OCI-LY7 (cell line): ENCODE measurements around the gene FOXB1. TPM values are rescaled to one million over a fixed set of nuclear protein-coding genes. Genes with fewer than 3 reads are reported as not detected.

Experiments used
- BruUV-seq: library from RNA; stranded (reverse); fragments of 400-500 nt; replicated peaks from 2 replicates; lab custom pipeline; 2021; lab: Mats Ljungman, UMichigan
- CTCF ChIA-PET: fragments of 300-600 bp; sonication (Branson Sonifier 250); formaldehyde crosslinking; loops from one replicate; lab custom pipeline; 2022; ENCODE audit warnings: antibody characterized with exemption; ENCODE audit not compliant: unreplicated experiment; lab: Charles Lee
- POLR2A ChIA-PET: fragments of 300-600 bp; sonication (Branson Sonifier 250); formaldehyde crosslinking; loops from one replicate; lab custom pipeline; 2022; ENCODE audit warnings: antibody characterized with exemption; lab: Charles Lee
- DNase-seq: peaks from one replicate; pipeline ENCODE4 v3.0.0-alpha.2; 2015; ENCODE audit warnings: low spot score
- H2AFZ ChIP-seq: fragments of 200-600 bp; sonication (generic), shearing (Covaris generic); 2 replicates; pipeline ENCODE4 v1.6.1; 2014; ENCODE audit warnings: mild to moderate bottlenecking, antibody characterized with exemption, low read length, moderate library complexity
- H3K27ac ChIP-seq: fragments of 200-600 bp; sonication (generic); 2 replicates; pipeline ENCODE4 v1.5.1; 2014; ENCODE audit warnings: mixed run types, low read depth, mild to moderate bottlenecking, moderate library complexity, low read length, inconsistent platforms; ENCODE audit not compliant: poor library complexity, severe bottlenecking
- H3K36me3 ChIP-seq: fragments of 200-600 bp; sonication (generic); 2 replicates; pipeline ENCODE4 v1.6.1; 2014; ENCODE audit warnings: mild to moderate bottlenecking, antibody characterized with exemption, low read length, moderate library complexity, mixed read lengths; ENCODE audit not compliant: insufficient read depth
- H3K4me1 ChIP-seq: fragments of 200-600 bp; sonication (generic); 2 replicates; pipeline ENCODE4 v1.5.1; 2014; ENCODE audit warnings: mild to moderate bottlenecking, low read length; ENCODE audit not compliant: insufficient read depth, poor library complexity, severe bottlenecking
- H3K4me2 ChIP-seq: fragments of 200-600 bp; sonication (generic); 2 replicates; pipeline ENCODE4 v1.6.1; 2014; ENCODE audit warnings: mild to moderate bottlenecking, low read length
- H3K4me3 ChIP-seq: fragments of 200-600 bp; sonication (generic); 2 replicates; pipeline ENCODE4 v1.5.1; 2014; ENCODE audit warnings: mild to moderate bottlenecking, low read depth, low read length; ENCODE audit not compliant: poor library complexity, severe bottlenecking
- H3K79me2 ChIP-seq: fragments of 200-600 bp; sonication (generic); 2 replicates; pipeline ENCODE4 v1.6.1; 2016; ENCODE audit warnings: low read depth, mild to moderate bottlenecking, low read length, moderate library complexity, mixed read lengths; ENCODE audit not compliant: insufficient read depth
- H3K9me2 ChIP-seq: fragments of 200-600 bp; sonication (generic); 2 replicates; pipeline ENCODE4 v1.6.1; 2016; ENCODE audit warnings: mild to moderate bottlenecking, low read length, mixed read lengths; ENCODE audit not compliant: insufficient read depth
- H3K9me3 ChIP-seq: fragments of 200-600 bp; sonication (generic); 2 replicates; pipeline ENCODE4 v1.6.1; 2014; ENCODE audit warnings: mild to moderate bottlenecking, mixed run types, low read length, mixed read lengths
- H4K20me1 ChIP-seq: fragments of 200-600 bp; sonication (generic); 2 replicates; pipeline ENCODE4 v1.6.1; 2014; ENCODE audit warnings: mild to moderate bottlenecking, antibody characterized with exemption, low read length, moderate library complexity, mixed read lengths; ENCODE audit not compliant: insufficient read depth
- CTCF ChIP-seq: fragments of 200-600 bp; sonication (generic); conservative IDR thresholded peaks from 2 replicates; pipeline ENCODE4 v1.5.1; 2014; ENCODE audit warnings: mild to moderate bottlenecking, antibody characterized with exemption, low read length, moderate library complexity, mixed read lengths
- EZH2phosphoT487 ChIP-seq: fragments of 200-600 bp; sonication (generic); IDR thresholded peaks from 2 replicates; pipeline ENCODE4 v1.6.1; 2018; ENCODE audit warnings: low read depth, borderline replicate concordance, mild to moderate bottlenecking, mixed run types, antibody characterized with exemption, low read length, moderate library complexity, mixed read lengths
- intact Hi-C: fragments of 100-400 bp; cut with micrococcal nuclease; formaldehyde crosslinking; loops from one replicate; pipeline ENCODE4 v1.10.0; 2022; ENCODE audit not compliant: unreplicated experiment
- total RNA-seq, 2 experiments: library from RNA; depleted of rRNA in 1 of 2; stranded (reverse); fragments of >200 nt in 1 of 2; shearing (Covaris generic) in 1 of 2; gene quantifications; 2 replicates each; pipeline ENCODE4 v1.2.3, GENCODE V29; 2014 to 2022

FOXB1 gene
- total RNA-seq, 2 experiments from 2014 or later: not detected

- TF ChIP-seq CTCF (no peak), EZH2phosphoT487 (no peak)
These were observed 6.0 kb downstream of the FOXB1 start for GRCh38 chr15:60009980-60010732.

GRCh38 chr15:60010858-60011257 is 6.7 kb downstream of the FOXB1 start:
- no peaks in the 10 kb centered on the region for H3K36me3 ChIP-seq
- no peaks in the 10 kb centered on the region for H3K9me2 ChIP-seq
- H3K4me2 ChIP-seq: no peak overlapping the region
- DNase-seq: no peak
- TF ChIP-seq CTCF: no peak
- no peak for TF ChIP-seq EZH2phosphoT487
- H3K27ac ChIP-seq: no peak overlapping the region
- intact Hi-C loops: no loop called here
- H2AFZ ChIP-seq: no peak overlapping the region
- CTCF ChIA-PET: no interaction called here
- H3K79me2 ChIP-seq: no peaks in the 10 kb centered on the region
- H3K9me3 ChIP-seq: no peaks in the 10 kb centered on the region
- POLR2A ChIA-PET: interaction anchor here (1.3 kb wide), 1 partner anchor 16 kb away, joined by 3 read pairs; no protein-coding TSS in a partner anchor
- H3K4me3 ChIP-seq: no peak overlapping the region
- no peaks in the 10 kb centered on the region for H4K20me1 ChIP-seq
- no peaks in the 10 kb centered on the region for H3K4me1 ChIP-seq
- no TSS peak for BruUV-seq

More at GRCh38 chr15:60009980-60010732, 6.0 kb downstream of the FOXB1 start:
- Histone ChIP-seq H3K36me3 (no peaks in the 10 kb centered on the region), H3K9me2 (no peaks in the 10 kb centered on the region), H3K79me2 (no peaks in the 10 kb centered on the region), H2AFZ (no peak overlapping the region), H3K27ac (no peak overlapping the region), H3K4me3 (no peak overlapping the region), H3K4me1 (no peaks in the 10 kb centered on the region), H3K4me2 (no peak overlapping the region), H3K9me3 (no peaks in the 10 kb centered on the region), H4K20me1 (no peaks in the 10 kb centered on the region)
- ChIA-PET POLR2A (no interaction called here), CTCF (no interaction called here)
- no TSS peak for BruUV-seq
- no peak for DNase-seq
- intact Hi-C loops: no loop called here

- H3K4me1 ChIP-seq: no peaks in the 10 kb centered on the region
- H3K4me3 ChIP-seq: no peak overlapping the region
- no peak for DNase-seq
- H3K27ac ChIP-seq: no peak overlapping the region
- no peaks in the 10 kb centered on the region for H4K20me1 ChIP-seq
- H3K79me2 ChIP-seq: no peaks in the 10 kb centered on the region
- no peak overlapping the region for H3K4me2 ChIP-seq
- BruUV-seq: no TSS peak
- H3K9me3 ChIP-seq: no peaks in the 10 kb centered on the region
- no peaks in the 10 kb centered on the region for H3K36me3 ChIP-seq
- H3K9me2 ChIP-seq: no peaks in the 10 kb centered on the region
- TF ChIP-seq CTCF (no peak), EZH2phosphoT487 (no peak)
- CTCF ChIA-PET: interaction anchor here (0.7 kb wide), 1 partner anchor 12 kb away, joined by 3 read pairs; no protein-coding TSS in a partner anchor
- no peak overlapping the region for H2AFZ ChIP-seq
- intact Hi-C loops: no loop called here
- POLR2A ChIA-PET: interaction anchor here (1.6 kb wide), 1 partner anchor 11 kb away, joined by 8 read pairs; no protein-coding TSS in a partner anchor
These were observed 8.6 kb downstream of the FOXB1 start for GRCh38 chr15:60012695-60013094.
